ENCODE data around the gene FAT1. TPM values are rescaled to one million over a fixed set of nuclear protein-coding genes. Genes with fewer than 3 reads are reported as not detected.

FAT1 gene
- total and polyA plus RNA-seq, 2 donors (not counting 3 experiments of a cell fraction or from before 2014, with no cell fraction given), result 9.2 to 9.8 TPM

DNA sequence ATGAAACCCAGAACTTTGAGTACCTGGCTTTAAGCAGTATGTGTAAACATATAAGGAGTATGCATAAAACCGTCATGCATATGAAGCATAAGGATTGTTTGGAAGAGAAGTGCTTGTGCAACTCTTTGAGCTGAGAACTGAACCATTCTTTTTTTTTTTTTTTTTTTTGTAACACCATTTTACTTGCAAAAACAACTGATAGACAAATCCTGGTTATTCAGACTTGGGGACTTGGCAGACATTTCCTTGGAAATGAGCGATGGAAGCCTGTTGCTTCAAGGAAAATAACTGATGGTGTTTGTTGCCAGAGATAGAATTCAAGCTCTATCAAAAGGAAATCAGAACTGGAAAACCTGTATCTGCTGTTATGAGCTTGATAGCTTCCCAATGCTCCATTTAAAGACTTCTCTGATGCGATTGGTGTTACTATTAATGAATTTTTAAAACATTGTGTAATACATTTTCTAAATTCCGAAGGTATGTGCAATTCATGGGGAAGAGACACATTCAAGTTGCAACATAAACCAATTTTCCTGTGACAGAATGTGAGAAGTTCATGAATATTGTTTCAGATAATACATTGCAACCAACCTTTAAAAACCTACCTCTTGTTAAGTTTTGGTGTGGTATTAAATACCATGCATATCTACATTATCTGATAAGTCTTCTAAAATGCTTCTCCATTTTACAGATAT, 47.0 kb upstream of the FAT1 start:
- Histone ChIP-seq H3K9ac (replicated peaks; ENCODE audit: extremely low read depth, insufficient read depth, low read length) (no peak overlapping the region), H3K27me3 (ENCODE audit: control insufficient read depth in 2 of 2, insufficient read depth in 2 of 2, low read length in 2 of 2) (no peaks in the 10 kb centered on the region), H3K36me3 (ENCODE audit: control insufficient read depth in 2 of 2, extremely low read depth in 1 of 2, insufficient read depth in 2 of 2, low read length in 2 of 2) (no peaks in the 10 kb centered on the region), H3K9me3 (replicated peaks; ENCODE audit: control insufficient read depth, insufficient read depth, low read length) (no peaks in the 10 kb centered on the region), H4K20me1 (replicated peaks; ENCODE audit: control insufficient read depth, extremely low read depth, insufficient read depth, low read length) (no peaks in the 10 kb centered on the region), H3K27ac (ENCODE audit: insufficient read depth, low read depth, low read length) (no peak overlapping the region), H2AFZ (ENCODE audit: low read depth, low read length) (no peak overlapping the region), H3K4me3 (replicated peaks in 1 of 3; ENCODE audit: insufficient read depth in 1 of 3, low read depth in 1 of 3, low read length in 3 of 3) (no peak overlapping the region), H3K4me2 (ENCODE audit: insufficient read depth, low read length) (no peak overlapping the region), H3K4me1 (ENCODE audit: control insufficient read depth, extremely low read depth, insufficient read depth, low read length) (no peaks in the 10 kb centered on the region), H3K9me1 (replicated peaks; ENCODE audit: control insufficient read depth, extremely low read depth, insufficient read depth, low read length) (no peaks in the 10 kb centered on the region), H3K79me2 (ENCODE audit: control insufficient read depth, insufficient read depth, low read length) (no peaks in the 10 kb centered on the region)
- ChIA-PET CTCF (interaction anchor here (0.7 kb wide), 1 partner anchor 94 kb away, joined by 3 read pairs; no protein-coding TSS in a partner anchor), POLR2A (interaction anchor here (0.6 kb wide), 1 partner anchor 508 kb away, joined by 3 read pairs; no protein-coding TSS in a partner anchor)
- intact Hi-C loops (cut with micrococcal nuclease), result no loop called here
- no TSS peak for BruUV-seq (replicated peaks)
- no peak for TF ChIP-seq POLR2AphosphoS5 (IDR thresholded peaks at IDR 0.05; ENCODE audit: insufficient read depth, low read depth, low read length)
- no peak for TF ChIP-seq MYC (IDR thresholded peaks at IDR 0.05; ENCODE audit: low read depth, low read length)
- TF ChIP-seq POLR2A (IDR thresholded peaks at IDR 0.05; ENCODE audit: low read depth, low read length), result no peak
- TF ChIP-seq, protein P1, sequence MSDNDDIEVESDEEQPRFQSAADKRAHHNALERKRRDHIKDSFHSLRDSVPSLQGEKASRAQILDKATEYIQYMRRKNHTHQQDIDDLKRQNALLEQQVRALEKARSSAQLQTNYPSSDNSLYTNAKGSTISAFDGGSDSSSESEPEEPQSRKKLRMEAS (IDR thresholded peaks at IDR 0.05; ENCODE audit: insufficient read depth, insufficient read length), result no peak
- no peak for TF ChIP-seq FOS (IDR thresholded peaks at IDR 0.05; ENCODE audit: borderline replicate concordance, insufficient read depth, low read length)
- no peak for TF ChIP-seq JUN (IDR thresholded peaks at IDR 0.05; ENCODE audit: borderline replicate concordance, insufficient read depth, insufficient read length, low read depth)
- TF ChIP-seq GATA2 (IDR thresholded peaks at IDR 0.05; ENCODE audit: insufficient read depth, insufficient read length, low read depth, low read length), result no peak
- no peak for TF ChIP-seq EZH2 (IDR thresholded peaks at IDR 0.05; ENCODE audit: borderline replicate concordance, low read depth, low read length, severe bottlenecking)
- TF ChIP-seq, protein P2, sequence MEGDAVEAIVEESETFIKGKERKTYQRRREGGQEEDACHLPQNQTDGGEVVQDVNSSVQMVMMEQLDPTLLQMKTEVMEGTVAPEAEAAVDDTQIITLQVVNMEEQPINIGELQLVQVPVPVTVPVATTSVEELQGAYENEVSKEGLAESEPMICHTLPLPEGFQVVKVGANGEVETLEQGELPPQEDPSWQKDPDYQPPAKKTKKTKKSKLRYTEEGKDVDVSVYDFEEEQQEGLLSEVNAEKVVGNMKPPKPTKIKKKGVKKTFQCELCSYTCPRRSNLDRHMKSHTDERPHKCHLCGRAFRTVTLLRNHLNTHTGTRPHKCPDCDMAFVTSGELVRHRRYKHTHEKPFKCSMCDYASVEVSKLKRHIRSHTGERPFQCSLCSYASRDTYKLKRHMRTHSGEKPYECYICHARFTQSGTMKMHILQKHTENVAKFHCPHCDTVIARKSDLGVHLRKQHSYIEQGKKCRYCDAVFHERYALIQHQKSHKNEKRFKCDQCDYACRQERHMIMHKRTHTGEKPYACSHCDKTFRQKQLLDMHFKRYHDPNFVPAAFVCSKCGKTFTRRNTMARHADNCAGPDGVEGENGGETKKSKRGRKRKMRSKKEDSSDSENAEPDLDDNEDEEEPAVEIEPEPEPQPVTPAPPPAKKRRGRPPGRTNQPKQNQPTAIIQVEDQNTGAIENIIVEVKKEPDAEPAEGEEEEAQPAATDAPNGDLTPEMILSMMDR (IDR thresholded peaks at IDR 0.05; ENCODE audit: extremely low read depth in 1 of 2, insufficient read depth in 1 of 2, low read depth in 1 of 2, low read length in 2 of 2), result no peak
- FAIRE-seq (no peak), DNase-seq (ENCODE audit: low read depth, low spot score) (no peak)
- dilution Hi-C loops (cut with MboI; ENCODE audit: extremely low pct_ligation_motif_present, low sequenced_read_pairs), result no loop called here
